ENCODE measurements around the gene F2RL2.
A peak's percentile ranks its signal among the peaks of the same experiment; 100 is the strongest.

Gene F2RL2, protein sequence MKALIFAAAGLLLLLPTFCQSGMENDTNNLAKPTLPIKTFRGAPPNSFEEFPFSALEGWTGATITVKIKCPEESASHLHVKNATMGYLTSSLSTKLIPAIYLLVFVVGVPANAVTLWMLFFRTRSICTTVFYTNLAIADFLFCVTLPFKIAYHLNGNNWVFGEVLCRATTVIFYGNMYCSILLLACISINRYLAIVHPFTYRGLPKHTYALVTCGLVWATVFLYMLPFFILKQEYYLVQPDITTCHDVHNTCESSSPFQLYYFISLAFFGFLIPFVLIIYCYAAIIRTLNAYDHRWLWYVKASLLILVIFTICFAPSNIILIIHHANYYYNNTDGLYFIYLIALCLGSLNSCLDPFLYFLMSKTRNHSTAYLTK

DNA sequence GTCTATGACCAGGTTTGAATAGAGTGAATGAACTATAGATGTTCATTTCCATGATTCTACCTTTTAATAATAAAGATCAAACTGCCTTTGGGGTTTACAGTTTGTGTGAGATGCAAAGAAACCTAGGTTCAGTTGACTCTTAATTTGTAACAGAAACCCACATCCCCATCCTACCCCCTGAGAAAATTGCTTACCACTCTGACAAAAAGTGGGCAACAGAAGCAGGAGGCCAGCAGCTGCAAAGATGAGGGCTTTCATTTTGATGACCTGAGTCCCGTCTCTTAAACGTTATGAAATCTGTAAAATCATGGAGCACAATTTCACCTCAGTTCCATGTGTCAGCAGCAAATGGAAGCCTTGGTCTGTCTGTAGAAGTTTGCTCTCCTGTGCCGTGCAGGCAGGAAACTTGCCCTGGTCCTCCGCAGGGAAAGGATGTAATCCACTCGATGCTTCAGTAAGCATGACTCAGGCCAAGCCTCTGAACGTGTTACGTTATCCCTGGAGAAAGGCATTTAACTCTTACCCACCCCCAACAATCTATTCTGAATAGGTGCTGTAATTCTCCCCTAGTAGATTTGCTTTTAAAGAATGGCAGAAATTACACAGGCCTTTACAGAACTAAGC is at the start of gene F2RL2:
Gene F2RL2, minus strand, starts transcription at position 431 of the 624 bp plus-strand sequence. Its CDS starts 173 bp downstream, at position 258.
- no peak for DNase-seq (ENCODE audit: low spot score)

DNA sequence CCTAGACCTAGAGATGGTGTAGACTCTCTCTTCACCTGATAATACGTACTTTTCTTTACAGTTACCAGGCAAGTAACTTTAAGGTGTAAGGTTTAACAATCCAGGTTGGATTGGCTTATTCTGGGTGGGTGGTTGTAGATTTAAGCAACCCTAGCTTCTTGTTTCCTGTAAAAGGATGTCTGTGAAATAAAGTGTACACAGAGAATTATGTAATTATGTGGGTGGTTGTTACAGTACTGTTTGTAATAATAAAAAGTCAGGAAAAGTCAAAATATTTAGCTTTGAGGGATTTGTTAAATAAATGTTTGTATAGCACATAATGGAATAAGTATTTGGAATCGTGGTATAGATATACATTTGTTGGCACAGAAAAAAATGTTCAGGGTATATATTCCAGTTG is 49.0 kb upstream of the F2RL2 start:
- no peak for DNase-seq (ENCODE audit: low spot score)

DNA sequence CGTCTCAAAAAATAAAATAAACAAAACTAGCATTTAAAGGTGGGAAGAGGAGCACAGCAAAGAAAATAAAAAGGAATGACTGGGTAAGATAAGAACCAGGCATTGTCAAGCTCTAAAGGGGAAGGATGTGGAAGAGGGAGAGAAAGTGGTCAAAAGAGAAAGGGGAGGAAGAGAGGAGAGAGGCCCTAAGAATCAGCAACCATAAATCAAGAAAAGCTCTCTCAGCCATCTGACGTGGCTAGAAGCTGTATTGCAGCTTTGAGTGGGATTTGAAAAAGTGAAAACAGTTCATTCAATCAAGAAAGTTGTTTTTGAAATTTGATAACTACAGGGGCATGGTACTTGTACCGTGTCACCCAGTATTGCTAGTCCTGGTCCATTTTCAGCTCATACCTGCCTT is 47.3 kb upstream of the F2RL2 start:
- DNase-seq (ENCODE audit: low spot score) = no peak

DNA sequence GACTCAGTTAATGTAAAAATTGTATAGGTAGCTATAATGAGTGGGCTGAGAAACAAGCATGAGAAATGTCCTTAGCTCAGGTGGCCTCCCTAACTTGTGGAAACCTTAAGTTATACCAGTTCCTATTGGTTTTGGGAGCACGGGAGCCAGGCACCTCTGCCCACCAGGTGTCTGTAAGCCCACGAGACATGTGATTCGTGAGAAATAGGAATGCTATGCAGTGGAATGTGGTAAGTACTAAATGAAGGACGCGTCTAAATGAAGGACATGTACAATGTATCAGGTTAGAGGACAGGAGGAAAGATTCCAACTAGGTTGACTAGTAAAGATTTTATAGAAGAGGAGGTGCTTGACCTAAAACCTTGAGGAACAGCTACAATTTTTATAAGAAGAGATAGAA is 46.0 kb upstream of the F2RL2 start:
- DNase-seq (ENCODE audit: low spot score) = no peak

DNA sequence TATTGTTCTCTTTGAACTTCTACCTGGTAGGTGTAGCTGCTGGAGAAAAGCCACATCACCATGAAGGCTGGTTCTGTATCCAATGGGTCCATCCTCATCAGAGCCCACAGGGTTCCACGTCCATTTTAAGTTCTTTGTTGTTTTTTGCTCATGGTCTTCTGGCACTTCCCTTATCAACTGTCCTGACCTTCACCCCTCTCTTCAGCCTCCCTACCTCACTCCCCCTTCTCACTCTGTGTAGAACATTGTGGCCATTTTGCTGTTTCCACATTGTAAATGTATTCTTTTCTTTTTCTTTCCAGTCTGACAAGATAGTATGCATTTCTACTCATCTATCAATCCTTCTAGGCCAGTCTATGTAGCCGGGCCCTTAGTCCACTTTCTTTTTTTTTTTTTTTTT is 44.3 kb upstream of the F2RL2 start:
- no peak for DNase-seq (ENCODE audit: low spot score)

DNA sequence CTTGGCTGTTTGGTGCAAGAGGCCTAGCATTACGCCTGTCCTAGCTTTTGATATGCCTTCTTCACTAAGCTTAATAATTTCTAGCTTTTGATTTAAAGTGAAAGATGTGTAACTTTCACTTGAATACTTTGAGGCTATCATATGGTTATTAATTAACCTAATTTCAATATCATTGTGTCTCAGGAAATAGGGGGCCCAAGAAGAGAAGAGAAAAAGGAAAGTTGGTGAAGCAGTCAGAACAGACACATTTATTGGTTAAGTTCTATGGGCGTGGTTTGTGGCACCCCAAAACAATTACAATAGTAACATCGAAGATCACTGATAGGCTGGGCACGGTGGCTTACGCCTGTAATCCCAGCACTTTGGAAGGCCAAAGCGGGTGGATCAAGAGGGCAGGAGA is 40.9 kb upstream of the F2RL2 start:
- DNase-seq (ENCODE audit: low spot score) = no peak

DNA sequence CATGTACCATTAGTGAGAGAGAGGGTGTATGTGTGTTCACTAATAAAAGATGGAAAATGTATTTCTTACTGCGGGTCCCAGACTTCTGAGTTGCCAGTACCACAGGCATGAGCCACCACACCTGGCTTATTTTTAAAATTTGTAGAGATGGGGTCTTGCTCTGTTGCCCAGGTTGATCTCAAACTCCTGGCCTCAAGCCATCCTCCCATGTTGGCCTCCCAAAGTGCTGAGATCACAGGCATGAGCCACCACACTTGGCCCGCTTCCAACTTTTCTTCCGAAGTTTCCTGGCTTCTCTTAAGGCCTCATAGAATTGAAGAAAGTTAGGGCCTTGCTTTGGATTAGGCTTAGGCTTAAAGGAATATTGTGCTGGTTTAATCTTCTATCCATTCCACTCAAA is 40.4 kb upstream of the F2RL2 start:
- DNase-seq (ENCODE audit: low spot score) = no peak

DNA sequence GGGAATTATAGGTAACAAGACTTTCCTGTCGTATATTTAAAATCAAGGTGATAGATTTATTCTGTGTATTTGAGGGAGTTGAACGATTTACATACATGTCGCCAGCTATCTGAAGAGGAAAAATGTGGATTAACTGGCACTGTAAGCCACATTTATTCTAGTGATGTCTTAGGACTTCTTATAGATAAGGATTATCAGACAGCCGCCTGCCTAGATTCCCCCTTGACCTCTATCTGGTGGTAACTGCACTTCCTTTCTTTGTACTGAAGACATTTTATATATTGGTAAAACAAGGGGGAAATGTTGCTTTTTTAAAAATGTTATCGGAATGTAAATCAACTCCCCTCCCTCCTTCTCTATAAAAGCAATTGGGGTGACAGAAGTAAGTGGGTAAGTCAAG is 39.3 kb upstream of the F2RL2 start:
- DNase-seq (ENCODE audit: low spot score) = no peak

DNA sequence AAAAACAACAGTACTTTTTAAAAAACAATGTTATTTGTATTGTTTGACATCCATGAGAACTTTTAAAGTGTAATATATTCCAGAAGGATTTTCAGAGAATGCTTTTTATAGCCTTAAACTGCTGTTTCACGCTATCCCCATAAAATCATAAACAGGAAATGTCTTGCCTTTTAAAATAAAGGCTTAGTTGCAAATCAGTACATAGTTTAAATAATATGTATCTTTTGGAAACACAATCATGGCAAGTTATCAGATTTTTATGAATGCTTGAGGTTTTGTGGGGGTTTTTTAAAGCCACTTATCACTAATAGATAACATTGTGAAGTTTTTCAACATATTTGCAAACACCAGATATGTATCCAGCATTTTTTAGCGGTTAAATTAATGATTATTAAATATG is 37.2 kb upstream of the F2RL2 start:
- no peak for DNase-seq (ENCODE audit: low spot score)

DNA sequence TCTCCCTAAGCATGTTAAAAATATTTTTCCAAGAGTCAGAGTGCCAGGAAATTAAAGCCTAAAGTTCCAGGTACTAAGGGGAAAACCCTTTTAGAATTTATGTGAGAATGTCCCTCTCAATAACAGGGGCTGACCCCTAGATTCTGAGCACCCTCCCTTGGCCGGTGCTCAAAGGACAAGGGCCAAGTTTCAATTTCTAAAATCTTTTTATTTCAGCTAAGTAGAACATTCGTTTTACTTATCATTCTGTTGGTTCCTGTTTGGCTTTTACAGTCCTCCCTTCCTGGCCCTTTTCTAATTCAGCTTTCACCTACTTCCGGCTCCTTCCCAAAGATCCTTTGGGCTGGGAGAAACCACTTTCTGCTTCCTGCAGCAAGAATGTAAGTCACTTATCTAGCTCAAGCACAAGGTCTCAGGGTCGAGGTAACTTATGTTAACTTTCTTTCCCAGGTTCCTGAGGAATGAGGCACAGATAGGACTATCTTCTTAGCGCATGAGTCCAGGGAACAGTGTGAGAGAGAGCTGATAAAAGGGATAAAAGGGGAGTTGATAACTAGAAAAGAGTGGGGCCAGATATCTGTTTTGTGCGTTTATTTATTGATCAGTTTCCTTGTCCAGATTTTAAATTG is 34.6 kb upstream of the F2RL2 start:
- no peak for DNase-seq (ENCODE audit: low spot score)

DNA sequence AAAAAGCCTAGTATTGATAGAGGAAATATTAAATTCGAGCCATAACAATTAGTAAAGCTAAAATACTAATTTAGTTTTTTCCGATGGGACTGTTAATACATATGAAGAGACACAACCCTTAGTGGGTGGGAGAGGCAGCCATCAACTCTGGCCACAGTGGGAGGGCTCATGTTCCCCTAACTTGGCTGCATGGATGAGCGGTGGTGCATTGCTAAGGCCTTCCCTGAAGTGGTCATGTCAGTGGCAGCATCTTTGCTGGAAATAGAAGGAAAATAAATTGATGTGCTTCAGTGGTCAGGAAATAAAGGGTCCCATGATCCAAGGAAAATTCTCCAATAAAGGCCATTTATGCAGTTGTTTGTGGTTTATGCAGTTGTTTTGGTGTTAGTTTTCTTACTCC is 33.9 kb upstream of the F2RL2 start:
- DNase-seq (ENCODE audit: low spot score) = no peak

DNA sequence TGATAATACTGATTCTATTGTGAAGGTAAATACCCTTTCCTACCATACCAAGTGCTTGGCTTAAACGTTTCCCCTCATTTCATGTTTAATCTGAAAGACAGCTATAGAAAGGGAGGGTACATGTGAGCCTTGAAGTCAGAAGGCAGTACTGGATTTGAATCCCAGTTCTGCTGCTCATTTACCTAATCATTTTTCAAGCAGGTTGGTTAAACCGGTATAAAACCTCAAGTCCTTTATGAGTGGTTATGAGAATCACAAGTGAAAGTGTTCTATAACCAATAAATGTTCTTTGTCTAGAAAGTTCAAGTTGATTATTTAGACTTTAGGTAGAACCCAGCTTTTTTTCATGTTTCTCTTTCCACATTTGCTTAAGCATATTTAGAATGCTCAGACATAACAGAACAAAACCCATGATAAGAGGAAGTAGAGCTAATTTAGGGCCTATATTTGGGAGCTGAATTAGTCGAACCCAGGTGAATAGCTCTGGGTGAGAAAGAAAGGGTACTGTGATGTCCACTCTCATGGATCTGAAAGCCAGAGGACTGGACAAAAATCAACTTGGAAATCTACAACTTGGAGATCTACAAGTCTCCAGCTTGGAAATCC is 29.7 kb upstream of the F2RL2 start:
- DNase-seq (ENCODE audit: low spot score) = no peak

DNA sequence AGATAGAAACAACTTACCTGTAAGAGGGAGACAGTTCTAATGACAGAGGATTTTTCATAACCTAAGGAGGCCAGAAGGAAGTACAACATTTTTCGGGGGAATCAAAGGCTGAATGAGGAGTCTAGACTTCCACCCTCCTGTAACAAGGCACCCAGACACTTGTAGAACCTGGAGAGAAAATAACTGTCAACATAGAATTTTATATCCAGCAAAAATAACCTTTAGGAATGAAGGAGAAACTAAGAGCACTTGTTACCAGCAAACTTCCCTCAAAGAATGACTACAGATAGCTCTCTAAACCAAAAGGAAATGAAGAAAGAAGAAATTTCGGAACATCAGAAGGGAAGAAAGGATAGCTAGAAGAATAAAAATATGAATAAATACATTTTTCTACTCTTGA is 25.9 kb upstream of the F2RL2 start:
- no peak for DNase-seq (ENCODE audit: low spot score)

DNA sequence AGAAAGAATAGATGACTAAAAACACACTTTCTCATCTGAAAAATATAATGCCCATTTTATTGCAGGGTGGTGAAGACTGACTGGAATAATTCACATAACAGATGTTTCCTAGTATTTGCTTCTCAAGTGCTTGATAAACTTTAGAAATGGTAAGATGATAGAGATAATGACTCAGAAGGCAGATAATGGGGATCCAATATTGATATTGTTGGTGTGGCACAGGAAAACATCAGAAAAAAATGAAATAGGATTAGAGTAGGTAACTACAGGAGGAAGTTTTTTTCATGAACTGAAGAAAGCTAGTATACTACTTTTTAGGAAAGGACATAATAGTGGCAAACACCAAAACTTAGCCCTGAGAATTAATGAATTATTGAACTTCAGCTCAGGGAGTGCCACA is 20.2 kb upstream of the F2RL2 start:
- no peak for DNase-seq (ENCODE audit: low spot score)

DNA sequence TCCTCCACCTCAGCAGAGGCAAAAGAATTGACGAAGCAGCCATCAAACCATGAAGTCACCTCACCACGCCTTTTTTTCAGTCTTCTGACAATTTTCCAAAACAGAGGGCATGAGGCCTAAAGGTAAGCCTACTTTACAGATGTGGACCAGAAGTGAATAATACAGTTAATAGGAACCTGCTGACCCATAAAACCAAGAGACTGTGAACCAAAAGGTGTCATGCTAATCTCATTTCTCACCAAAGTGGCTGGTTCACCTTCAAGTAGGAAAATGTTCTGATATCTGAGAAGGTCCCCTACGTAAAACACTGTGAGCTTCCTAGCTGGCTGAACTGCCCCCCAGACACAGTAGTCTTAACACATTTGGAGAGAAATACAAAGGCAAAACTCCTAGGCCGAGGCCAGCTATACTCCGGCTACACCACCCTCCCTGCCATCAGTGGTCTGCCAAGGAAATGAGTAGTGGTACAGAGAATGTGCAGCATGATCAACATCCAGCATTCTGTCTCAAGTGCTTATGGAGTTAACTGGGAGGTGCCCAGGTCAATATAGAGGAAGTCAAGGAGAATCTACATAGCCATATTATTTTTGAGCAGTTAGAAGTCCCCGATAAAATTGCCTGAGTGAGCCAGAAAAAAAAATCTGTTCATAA is 19.3 kb upstream of the F2RL2 start:
- DNase-seq (ENCODE audit: low spot score) = no peak

DNA sequence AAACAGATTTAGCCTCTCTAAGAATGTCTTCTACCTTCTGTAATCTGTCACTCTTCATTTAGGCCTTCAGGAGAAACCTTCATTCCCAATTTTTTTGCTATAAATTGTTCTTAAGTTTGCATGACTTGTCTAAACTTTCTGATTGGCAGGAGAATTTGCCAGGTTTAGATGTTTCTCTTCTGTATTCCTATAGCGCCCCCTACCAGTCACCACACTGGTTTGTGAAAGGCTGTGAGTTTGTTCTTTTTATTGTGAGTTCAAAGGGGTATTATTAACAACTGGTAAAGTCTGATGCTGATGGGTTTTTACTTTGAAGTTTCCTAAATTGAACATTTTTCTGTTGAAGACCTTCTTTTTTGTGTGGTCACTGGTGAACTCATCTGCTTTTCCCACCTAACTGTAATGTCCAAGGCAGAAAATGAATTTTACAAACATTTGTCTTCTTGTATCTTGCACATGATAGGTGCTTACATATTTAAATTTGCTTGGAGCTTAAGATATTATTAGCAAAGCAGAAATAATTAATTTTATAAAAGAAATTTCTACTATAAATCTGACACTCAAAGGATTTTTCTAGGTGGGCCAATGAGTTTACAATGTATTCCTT is 18.4 kb upstream of the F2RL2 start:
- DNase-seq (ENCODE audit: low spot score) = peak; percentile 65

DNA sequence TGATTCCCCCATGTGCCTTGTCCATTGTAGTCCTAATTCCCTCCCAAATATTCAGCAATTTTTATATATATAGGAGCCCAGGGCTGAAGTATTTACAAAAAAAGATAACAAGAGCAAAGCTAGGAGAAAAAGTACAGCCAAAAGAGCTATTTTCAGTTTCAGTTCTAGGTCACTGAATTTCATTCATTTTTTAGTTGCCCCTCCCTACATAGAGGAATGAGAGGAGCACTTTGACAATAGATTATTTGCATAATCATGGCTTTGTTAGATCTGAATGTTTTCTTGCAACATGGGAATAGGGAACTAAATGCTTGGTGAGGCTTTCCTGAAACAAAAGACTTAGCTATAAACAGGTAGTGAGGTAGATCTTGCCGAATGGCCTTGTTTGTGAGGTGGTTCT is 15.3 kb upstream of the F2RL2 start:
- DNase-seq (ENCODE audit: low spot score) = no peak

DNA sequence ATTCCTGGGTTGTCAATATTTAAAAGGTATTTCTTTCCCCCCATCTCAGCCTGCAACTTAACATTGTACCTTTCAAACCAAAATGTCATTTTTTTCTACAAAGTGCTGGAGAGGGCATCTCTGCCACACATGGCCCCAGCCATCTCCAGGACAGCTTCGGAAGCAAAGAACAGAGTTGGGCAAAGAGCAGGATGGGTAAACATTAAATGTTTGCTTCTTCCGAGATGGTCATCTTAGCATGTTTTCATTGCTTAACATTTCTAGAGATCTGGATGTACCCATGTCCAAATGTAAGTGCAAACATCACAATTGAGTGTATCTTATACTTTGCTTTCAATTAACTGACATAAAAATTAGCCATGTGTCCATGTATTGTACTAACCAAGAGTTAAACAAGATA is 14.3 kb upstream of the F2RL2 start:
- DNase-seq (ENCODE audit: low spot score) = no peak

DNA sequence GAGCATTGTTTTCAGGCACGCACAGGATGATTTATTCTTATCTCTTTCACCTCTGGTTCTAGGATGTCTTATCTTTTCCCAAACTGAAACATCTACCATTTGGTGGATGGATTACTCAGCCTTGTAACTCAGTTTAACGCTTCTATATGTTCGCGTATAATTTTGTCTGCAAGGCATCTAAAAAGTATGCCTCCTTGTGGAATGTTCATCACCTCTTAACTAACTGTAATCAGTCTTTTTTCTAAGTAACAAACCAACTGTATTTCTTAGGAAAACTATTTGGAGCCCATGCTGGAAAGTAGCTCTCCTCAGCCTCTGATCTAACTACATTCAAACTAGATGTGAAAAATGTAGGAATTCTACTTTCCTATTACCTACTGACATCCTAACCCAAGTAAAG is 11.5 kb upstream of the F2RL2 start:
- DNase-seq (ENCODE audit: low spot score) = no peak

DNA sequence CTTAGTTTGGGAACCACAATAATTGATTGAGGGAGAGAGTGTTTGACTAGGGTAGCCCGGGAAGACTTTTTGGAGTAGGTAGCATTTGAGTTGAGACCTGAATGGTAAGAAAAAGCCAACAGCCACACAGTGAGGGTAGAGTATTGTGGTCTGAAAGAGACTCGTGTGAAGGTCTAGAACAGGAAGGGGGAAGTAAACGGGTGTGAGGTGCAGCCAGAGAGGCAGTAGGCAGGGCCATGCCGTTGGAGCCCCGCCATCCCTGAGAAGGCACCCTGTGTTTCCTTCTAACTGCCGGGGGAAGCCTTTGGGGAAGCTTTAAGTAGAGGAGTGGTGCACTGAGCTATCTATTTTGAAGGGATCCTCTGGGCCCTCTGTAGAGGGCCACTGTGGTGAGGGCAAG is 3.5 kb upstream of the F2RL2 start:
- no peak for DNase-seq (ENCODE audit: low spot score)

DNA sequence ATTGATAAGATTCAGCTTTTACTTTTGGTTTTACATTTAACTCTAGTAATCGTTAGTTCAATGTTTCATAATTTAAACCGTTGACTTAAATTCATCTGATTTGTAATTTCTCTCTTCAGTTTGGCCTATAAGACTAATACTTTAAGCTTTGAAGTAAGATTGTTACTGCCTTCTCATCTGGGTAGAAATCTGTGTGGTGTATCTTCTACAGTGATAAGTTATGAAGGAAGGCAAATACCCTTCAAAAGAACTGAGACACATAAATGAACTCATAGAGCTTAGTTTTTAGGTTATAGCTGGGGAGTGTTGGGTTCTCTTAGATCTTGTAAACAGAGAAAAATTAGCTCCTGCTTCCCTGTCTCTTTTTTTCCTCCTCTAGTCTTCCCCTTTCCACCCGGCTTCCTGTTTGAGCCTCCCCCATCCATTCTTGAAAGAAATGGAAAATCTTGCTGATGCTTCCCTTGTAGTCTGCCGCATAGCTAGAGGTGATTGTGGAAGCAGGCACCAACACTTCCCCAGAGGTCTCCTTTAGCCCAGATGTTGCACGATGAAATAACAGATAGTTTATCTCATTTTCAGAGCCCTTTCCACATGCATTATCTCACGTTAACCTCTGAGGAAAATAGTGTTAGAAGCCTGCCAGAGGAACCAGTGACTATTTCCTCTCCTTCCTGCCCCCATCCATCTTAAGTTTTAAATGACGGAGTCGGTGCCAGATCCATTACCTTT is 2.0 kb upstream of the F2RL2 start:
- no peak for DNase-seq (ENCODE audit: low spot score)

Measured in CD4-positive, alpha-beta T cell treated with Interleukin-15 for 4 hours (primary cell).